A549 (cell line): ENCODE results near the gene MFSD2A. TPM values are rescaled to one million over a fixed set of nuclear protein-coding genes. Genes with fewer than 3 reads are reported as not detected.

Experiments used
- ATAC-seq, 2 experiments: fragments of 200-7000 bp in 1 of 2; fragments of >200 bp in 1 of 2; cut with Nextera tagmentation in 1 of 2; cut with Tn5 transposase in 1 of 2; 3 replicates each; pipeline versions ENCODE4 v1.8.0 to v1.9.1; 2018 to 2020; ENCODE audit warnings: mild to moderate bottlenecking in 1 of 2, moderate library complexity in 1 of 2
- CTCF ChIA-PET: fragments of 300-600 bp; sonication (Branson Sonifier 250); formaldehyde crosslinking; extraction: SDS; loops from one replicate; lab custom pipeline; 2021; ENCODE audit warnings: antibody characterized with exemption, inconsistent platforms; lab: Yijun Ruan, JAX
- POLR2A ChIA-PET: fragments of 350-600 bp; formaldehyde crosslinking; extraction: SDS; loops from one replicate; lab custom pipeline; 2021; ENCODE audit warnings: antibody characterized with exemption, inconsistent platforms; lab: Yijun Ruan, JAX
- DNase-seq, 2 experiments: peaks; one replicate each; pipeline versions ENCODE4 v3.0.0 to v3.0.0-alpha.2; 2011 to 2016; ENCODE audit warnings: low read depth in 1 of 2, low spot score in 1 of 2
- FAIRE-seq: peaks from 2 replicates; lab custom pipeline; 2011; peaks lifted over from hg19 to GRCh38; lab: Jason Lieb, UNC
- H3K27ac ChIP-seq, 2 experiments: fragments of >200 bp; sonication (Bioruptor Twin); formaldehyde crosslinking; 3 replicates each; pipeline ENCODE4 v1.5.1; 2016 to 2017
- H3K4me1 ChIP-seq: fragments of >200 bp; sonication (Bioruptor Twin); formaldehyde crosslinking; 3 replicates; pipeline ENCODE4 v1.6.1; 2016
- H3K4me2 ChIP-seq: fragments of >200 bp; sonication (Bioruptor Twin); formaldehyde crosslinking; 3 replicates; pipeline ENCODE4 v1.6.1; 2016
- H3K4me3 ChIP-seq: fragments of >200 bp; sonication (Bioruptor Twin); formaldehyde crosslinking; 3 replicates; pipeline ENCODE4 v1.5.1; 2016
- H3K9me3 ChIP-seq: fragments of >200 bp; sonication (Bioruptor Twin); formaldehyde crosslinking; 3 replicates; pipeline ENCODE4 v1.6.1; 2016
- BCL3 ChIP-seq: fragments of >200 bp; sonication (Bioruptor Twin); formaldehyde crosslinking; IDR thresholded peaks from 3 replicates; pipeline ENCODE4 v1.6.1; 2016
- CEBPB ChIP-seq, 2 experiments: fragments of >200 bp in 1 of 2; sonication (Bioruptor Twin) in 1 of 2; formaldehyde crosslinking in 1 of 2; IDR thresholded peaks; 2 replicates each; pipeline ENCODE4 v1.6.1; 2012 to 2016
- E2F6 ChIP-seq: IDR thresholded peaks from 2 replicates; pipeline ENCODE4 v1.6.1; 2012; ENCODE audit warnings: low read depth, borderline replicate concordance
- ELK1 ChIP-seq: fragments of 150-350 bp; IDR thresholded peaks from 2 replicates; pipeline ENCODE4 v1.6.1; 2014; ENCODE audit warnings: low read depth, mild to moderate bottlenecking, low read length
- EP300 ChIP-seq, 2 experiments: fragments of >200 bp; sonication (Bioruptor Twin); formaldehyde crosslinking; IDR thresholded peaks; 2 replicates in 1 of 2; 3 replicates in 1 of 2; pipeline ENCODE4 v1.6.1; 2016 to 2017
- JUNB ChIP-seq: fragments of >200 bp; sonication (Bioruptor Twin); formaldehyde crosslinking; IDR thresholded peaks from 2 replicates; pipeline ENCODE4 v1.6.1; 2016
- KDM1A ChIP-seq: fragments of 200-600 bp; sonication (generic); IDR thresholded peaks from 2 replicates; pipeline ENCODE4 v1.6.1; 2016; ENCODE audit warnings: low read depth, mild to moderate bottlenecking
- MAZ ChIP-seq: fragments of 150-350 bp; IDR thresholded peaks from 2 replicates; pipeline ENCODE4 v1.6.1; 2014; ENCODE audit warnings: antibody characterized with exemption, low read depth, low read length, borderline replicate concordance
- MYC ChIP-seq: IDR thresholded peaks from 2 replicates; pipeline ENCODE4 v1.6.1; 2012; ENCODE audit warnings: mild to moderate bottlenecking, inconsistent platforms, low read length, improper control_type of control experiment, borderline replicate concordance
- NFE2L2 ChIP-seq: fragments of 150-350 bp; conservative IDR thresholded peaks from 2 replicates; pipeline ENCODE4 v1.6.1; 2014; ENCODE audit warnings: low read length
- NPAS2 ChIP-seq: fragments of 250-450 bp; sonication (Bioruptor Pico); IDR thresholded peaks from 2 replicates; pipeline ENCODE4 v1.8.0; 2022; ENCODE audit warnings: mild to moderate bottlenecking, moderate library complexity, borderline replicate concordance
- NR3C1 ChIP-seq: fragments of >200 bp; sonication (Bioruptor Twin); formaldehyde crosslinking; IDR thresholded peaks from 3 replicates; pipeline ENCODE4 v1.6.1; 2017
- POLR2AphosphoS2 ChIP-seq: conservative IDR thresholded peaks from 2 replicates; pipeline ENCODE4 v1.6.1; 2012; ENCODE audit warnings: low read length, improper control_type of control experiment, inconsistent platforms
- RAD21 ChIP-seq, 2 experiments: fragments of >200 bp in 1 of 2; sonication (Bioruptor Twin) in 1 of 2; formaldehyde crosslinking in 1 of 2; IDR thresholded peaks in 1 of 2; conservative IDR thresholded peaks in 1 of 2; 2 replicates in 1 of 2; 3 replicates in 1 of 2; pipeline ENCODE4 v1.6.1; 2012 to 2018; ENCODE audit warnings: inconsistent platforms in 1 of 2
- RCOR1 ChIP-seq: fragments of 150-350 bp; IDR thresholded peaks from 2 replicates; pipeline ENCODE4 v1.6.1; 2014; ENCODE audit warnings: antibody characterized with exemption, low read length, low read depth
- REST ChIP-seq: fragments of 200-600 bp; sonication (generic); IDR thresholded peaks from 2 replicates; pipeline ENCODE4 v1.6.1; 2016; ENCODE audit warnings: antibody characterized with exemption, mild to moderate bottlenecking, moderate library complexity
- SMC3 ChIP-seq: fragments of >200 bp; sonication (Bioruptor Twin); formaldehyde crosslinking; IDR thresholded peaks from 3 replicates; pipeline ENCODE4 v1.6.1; 2018; ENCODE audit warnings: inconsistent platforms
- TP53 ChIP-seq: fragments of 250-450 bp; sonication (Bioruptor Pico); IDR thresholded peaks from 2 replicates; pipeline ENCODE4 v1.5.0; 2021; ENCODE audit warnings: mild to moderate bottlenecking, moderate library complexity
- ZFP36 ChIP-seq: fragments of 450-650 bp; IDR thresholded peaks from 2 replicates; pipeline ENCODE4 v1.6.1; 2014; ENCODE audit warnings: borderline replicate concordance; ENCODE audit not compliant: partially characterized antibody
- WGBS: methylation state at CpG from one replicate; pipeline ENCODE4 v1.1.6; 2017; ENCODE audit errors: missing lambda C conversion rate; 5-methylcytosine and 5-hydroxymethylcytosine counted together
- polyA plus RNA-seq, 4 experiments: library from polyadenylated mRNA; depleted of rRNA in 3 of 4; stranded (reverse); fragments of >200 nt; fragmentation: RNase III in 1 of 4; extraction: RNeasy Plus Mini Kit Qiagen cat#74134 plus additional on column Dnase treatment in 1 of 4; gene quantifications; 2 replicates in 3 of 4; 3 replicates in 1 of 4; pipeline ENCODE4 v1.2.3, GENCODE V29; 2011 to 2017

MFSD2A gene
- polyA plus RNA-seq, 2 of the 4 experiments (the other 2 are of a cell fraction) = 3.0 to 3.1 TPM

- FAIRE-seq (no peak), DNase-seq (no peak), ATAC-seq (no peak)
- ChIA-PET POLR2A (no interaction called here), CTCF (no interaction called here)
- WGBS = 69% methylated on average over 3 of the region's 3 CpGs
- no peaks in the 10 kb centered on the region for H3K9me3 ChIP-seq
- no peak for TF ChIP-seq TP53 (CRISPR knock-in tag)
- TF ChIP-seq E2F6 = no peak
- TF ChIP-seq MAZ = no peak
- TF ChIP-seq NR3C1 = no peak
- TF ChIP-seq NPAS2 = no peak
- TF ChIP-seq RAD21 (conservative IDR thresholded peaks at IDR 0.05 in 1 of 2, IDR thresholded peaks at IDR 0.05 in 1 of 2) = no peak
- TF ChIP-seq EP300 (IDR thresholded peaks at IDR 0.05) = no peak
- no peak for TF ChIP-seq ELK1
- TF ChIP-seq JUNB = no peak
- no peak for TF ChIP-seq CEBPB (IDR thresholded peaks at IDR 0.05)
- no peak for TF ChIP-seq ZFP36
- no peak for TF ChIP-seq REST
- no peak for TF ChIP-seq NFE2L2
- no peak for TF ChIP-seq MYC
- no peak for TF ChIP-seq BCL3
- H3K4me1 ChIP-seq = no peaks in the 10 kb centered on the region
- H3K4me3 ChIP-seq = no peak overlapping the region
- H3K27ac ChIP-seq = no peak overlapping the region
- H3K4me2 ChIP-seq = no peak overlapping the region
Measured at GRCh38 chr1:39987869-39988268, 32.9 kb downstream of the MFSD2A start.

GRCh38 chr1:39988618-39989343 is 33.8 kb downstream of the MFSD2A start:
- WGBS = 68% methylated on average over 6 of the region's 6 CpGs
- FAIRE-seq (no peak), DNase-seq (no peak), ATAC-seq (no peak)
- Histone ChIP-seq H3K9me3 (no peaks in the 10 kb centered on the region), H3K27ac (no peak overlapping the region), H3K4me1 (no peaks in the 10 kb centered on the region), H3K4me3 (no peak overlapping the region), H3K4me2 (no peak overlapping the region)
- ChIA-PET CTCF (interaction anchor here (1.0 kb wide), 1 partner anchor 15 kb away, joined by 4 read pairs; no protein-coding TSS in a partner anchor), POLR2A (no interaction called here)
- TF ChIP-seq ZFP36 (no peak), RCOR1 (no peak), KDM1A (no peak), SMC3 (no peak), POLR2AphosphoS2 (no peak)
